CD4-positive, alpha-beta memory T cell (primary cell): ENCODE data around the gene FAM8A1. TPM values are rescaled to one million over a fixed set of nuclear protein-coding genes. Genes with fewer than 3 reads are reported as not detected.
A peak's percentile ranks its signal among the peaks of the same experiment; 100 is the strongest.
"Not testable (repeated sequence)": the region's sequence is repeated elsewhere in the genome, so short reads cannot be mapped to it uniquely, and the experiment has no call there.

Experiments used
- CTCF ChIA-PET: fragments of 350-600 bp; sonication (Branson Sonifier 250); formaldehyde crosslinking; loops from one replicate; lab custom pipeline; 2021; ENCODE audit warnings: inconsistent platforms; ENCODE audit not compliant: partially characterized antibody; lab: Charles Lee
- POLR2A ChIA-PET: fragments of 350-600 bp; sonication (Branson Sonifier 250); formaldehyde crosslinking; loops from one replicate; lab custom pipeline; 2021; ENCODE audit not compliant: partially characterized antibody; lab: Charles Lee
- DNase-seq, 5 donors: peaks; one replicate each; pipeline versions ENCODE4 v3.0.0 to v3.0.0-alpha.2; 2020 to 2022; ENCODE audit warnings: mixed read lengths in 1 of 5
- H3K27ac ChIP-seq: one replicate; pipeline ENCODE4 v1.7.0; 2013; ENCODE audit warnings: low read depth, low read length
- H3K27me3 ChIP-seq: 2 replicates; pipeline ENCODE4 v1.7.0; 2013; ENCODE audit warnings: mild to moderate bottlenecking, low read length, moderate library complexity; ENCODE audit not compliant: insufficient read depth
- H3K36me3 ChIP-seq: 2 replicates; pipeline ENCODE4 v1.7.0; 2013; ENCODE audit warnings: mild to moderate bottlenecking, low read length, moderate library complexity; ENCODE audit not compliant: insufficient read depth
- H3K4me1 ChIP-seq: 2 replicates; pipeline ENCODE4 v1.7.0; 2013; ENCODE audit warnings: mild to moderate bottlenecking, low read length, moderate library complexity; ENCODE audit not compliant: insufficient read depth
- H3K4me3 ChIP-seq, 2 donors: one replicate each; pipeline ENCODE4 v1.7.0; 2013; ENCODE audit warnings: low read length in 2 of 2, mild to moderate bottlenecking in 1 of 2
- H3K9me3 ChIP-seq, 2 donors: one replicate each; pipeline ENCODE4 v1.7.0; 2013; ENCODE audit warnings: low read length in 2 of 2, control low read depth in 1 of 2; ENCODE audit not compliant: control insufficient read depth in 1 of 2
- H3K27ac Mint-ChIP-seq, 7 donors: one replicate each; pipeline ENCODE4 v1.8.0; 2020 to 2021; ENCODE audit warnings: mixed read lengths in 7 of 7, mild to moderate bottlenecking in 6 of 7, inconsistent platforms in 3 of 7, moderate library complexity in 3 of 7
- H3K27me3 Mint-ChIP-seq, 2 donors: one replicate each; pipeline ENCODE4 v1.8.0; 2020 to 2021; ENCODE audit warnings: mixed read lengths in 2 of 2
- H3K36me3 Mint-ChIP-seq, 2 donors: one replicate each; pipeline ENCODE4 v1.8.0; 2020 to 2021; ENCODE audit warnings: mixed read lengths in 2 of 2, inconsistent platforms in 1 of 2, mild to moderate bottlenecking in 1 of 2
- H3K4me1 Mint-ChIP-seq, 4 donors: one replicate each; pipeline ENCODE4 v1.8.0; 2020 to 2021; ENCODE audit warnings: mixed read lengths in 4 of 4, mild to moderate bottlenecking in 1 of 4
- H3K4me3 Mint-ChIP-seq, 8 donors: one replicate each; pipeline ENCODE4 v1.8.0; 2020 to 2021; ENCODE audit warnings: mixed read lengths in 8 of 8, mild to moderate bottlenecking in 7 of 8, moderate library complexity in 6 of 8, inconsistent platforms in 3 of 8
- H3K9me3 Mint-ChIP-seq, 8 donors: one replicate each; pipeline ENCODE4 v1.8.0; 2020 to 2021; ENCODE audit warnings: mixed read lengths in 8 of 8, mild to moderate bottlenecking in 5 of 8, inconsistent platforms in 3 of 8, moderate library complexity in 1 of 8
- intact Hi-C: fragments of 100-400 bp; cut with micrococcal nuclease; formaldehyde crosslinking; loops from one replicate; pipeline ENCODE4 v1.15.1; 2023
- polyA plus RNA-seq, 2 donors: library from polyadenylated mRNA; unstranded; fragments of 300-500 nt; fragmentation: Illumina TruSeq; gene quantifications; one replicate each; pipeline ENCODE4 v1.2.3, GENCODE V29; 2021
- total RNA-seq, 2 experiments: library from RNA; stranded (reverse); gene quantifications; one replicate each; pipeline ENCODE4 v1.2.3, GENCODE V29; 2021

FAM8A1 gene
- total and polyA plus RNA-seq, 4 experiments from 2014 or later: 3.7 to 21.2 (median 13.2) TPM

DNA sequence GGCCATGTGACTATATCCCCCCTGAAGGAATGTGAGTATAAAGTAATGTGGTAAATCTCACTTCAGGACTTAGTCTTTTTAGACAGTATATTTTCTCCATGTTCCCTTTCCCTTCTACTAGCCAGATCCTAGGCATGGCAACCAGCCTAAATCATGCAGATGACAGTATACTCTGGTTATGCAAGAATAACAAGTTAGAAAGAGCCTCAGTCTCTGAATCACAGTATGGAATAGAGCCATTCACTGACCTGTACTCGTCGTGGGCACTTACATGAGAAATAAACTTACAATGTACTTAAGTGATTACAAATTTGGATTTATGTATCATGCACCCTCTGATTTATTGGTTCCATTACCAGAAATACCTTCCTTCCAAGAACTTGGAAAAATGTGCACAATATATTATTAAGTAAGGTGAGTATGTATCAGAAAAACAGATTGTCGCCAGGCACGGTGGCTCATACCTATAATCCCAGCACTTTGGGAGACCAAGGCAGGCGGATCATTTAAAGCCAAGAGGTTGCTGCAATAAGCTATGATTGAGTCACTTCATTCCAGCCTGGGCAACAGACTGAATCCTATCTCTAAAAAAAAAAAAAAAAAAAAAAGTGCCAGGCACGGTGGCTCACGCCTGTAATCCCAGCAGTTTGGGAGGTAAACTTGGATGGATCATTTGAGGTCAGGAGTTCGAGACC lies 25.1 kb upstream of the FAM8A1 start:
- Mint-ChIP-seq H3K27ac (no peak overlapping the region), H3K9me3 (peaks cover 0 to 15% (median 8%) of the 10 kb centered on the region in 8 donors), H3K36me3 (no peaks in the 10 kb centered on the region), H3K27me3 (peaks cover 13 to 19% of the 10 kb centered on the region in 2 donors), H3K4me1 (no peaks in the 10 kb centered on the region), H3K4me3 (no peak overlapping the region)
- H3K9me3 ChIP-seq: no peaks in the 10 kb centered on the region
- H3K4me1 ChIP-seq: no peaks in the 10 kb centered on the region
- no peak overlapping the region for H3K27ac ChIP-seq
- no peak overlapping the region for H3K4me3 ChIP-seq
- POLR2A ChIA-PET: no interaction called here
- H3K27me3 ChIP-seq: peaks cover 4% of the 10 kb centered on the region
- no peaks in the 10 kb centered on the region for H3K36me3 ChIP-seq
- CTCF ChIA-PET: interaction anchor here (1.3 kb wide), 1 partner anchor 229 kb away, joined by 3 read pairs; no protein-coding TSS in a partner anchor
- intact Hi-C loops: no loop called here
- DNase-seq: no peak

DNA sequence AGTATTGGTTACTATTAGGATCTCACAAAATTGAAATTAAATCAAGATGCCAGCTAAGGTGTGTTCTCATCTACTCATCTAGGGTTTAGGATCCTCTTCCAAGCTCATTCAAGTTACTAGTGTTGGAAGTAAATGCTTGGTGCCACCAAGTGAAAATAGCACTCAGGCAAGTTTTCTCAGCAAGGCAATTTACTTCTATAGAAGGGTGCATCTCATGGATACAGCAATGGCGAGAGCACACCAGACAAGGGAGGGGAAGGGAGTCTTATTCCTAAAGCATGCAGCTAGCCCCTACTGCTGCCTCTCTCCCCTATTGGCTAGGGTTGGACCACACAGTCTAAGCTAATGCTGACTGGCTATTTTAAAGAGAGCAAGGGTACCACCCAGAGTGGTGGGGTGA lies 23.0 kb upstream of the FAM8A1 start:
- peaks cover 0 to 15% (median 7%) of the 10 kb centered on the region in 8 donors for H3K9me3 Mint-ChIP-seq
- no peak overlapping the region for H3K27ac Mint-ChIP-seq
- intact Hi-C loops: no loop called here
- H3K4me1 Mint-ChIP-seq: peaks cover 0 to 3% (median 0%) of the 10 kb centered on the region in 4 donors
- ChIA-PET CTCF (interaction anchor here (5.4 kb wide), 1 partner anchor 227 kb away, joined by 27 read pairs; no protein-coding TSS in a partner anchor), POLR2A (no interaction called here)
- H3K9me3 ChIP-seq: no peaks in the 10 kb centered on the region
- no peaks in the 10 kb centered on the region for H3K4me1 ChIP-seq
- no peaks in the 10 kb centered on the region for H3K36me3 ChIP-seq
- no peak overlapping the region for H3K4me3 ChIP-seq
- peaks cover 4% of the 10 kb centered on the region for H3K27me3 ChIP-seq
- peaks cover 13 to 22% of the 10 kb centered on the region in 2 donors for H3K27me3 Mint-ChIP-seq
- H3K27ac ChIP-seq: no peak overlapping the region
- DNase-seq: no peak
- no peaks in the 10 kb centered on the region for H3K36me3 Mint-ChIP-seq
- no peak overlapping the region for H3K4me3 Mint-ChIP-seq

DNA sequence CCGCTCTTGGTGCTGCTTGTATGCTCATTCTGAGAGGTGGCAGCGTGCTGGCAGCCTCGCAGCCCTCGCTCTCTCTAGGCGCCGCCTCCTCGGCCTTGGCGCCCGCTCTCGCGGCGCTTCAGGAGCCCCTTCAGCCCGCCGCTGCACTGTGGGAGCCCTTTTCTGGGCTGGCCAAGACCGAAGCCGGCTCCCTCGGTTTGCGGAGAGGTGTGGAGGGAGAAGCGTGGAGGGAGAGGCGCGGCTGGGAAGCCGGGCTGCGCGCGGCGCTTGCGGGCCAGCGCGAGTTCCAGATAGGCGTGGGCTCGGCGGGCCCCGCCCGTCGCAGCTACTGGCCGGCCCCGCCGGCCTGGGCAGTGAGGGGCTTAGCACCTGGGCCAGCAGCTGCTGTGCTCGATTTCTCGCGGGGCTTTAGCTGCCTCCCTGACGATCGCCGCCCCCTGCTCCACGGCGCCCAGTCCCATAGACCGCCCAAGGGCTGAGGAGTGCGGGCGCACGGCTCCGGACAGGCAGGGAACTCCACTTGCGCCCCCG lies 19.5 kb upstream of the FAM8A1 start:
- Mint-ChIP-seq H3K36me3 (no peaks in the 10 kb centered on the region), H3K27me3 (peaks cover 7 to 14% of the 10 kb centered on the region in 2 donors), H3K4me1 (peaks cover 0 to 3% (median 1%) of the 10 kb centered on the region in 4 donors), H3K4me3 (peak overlapping the region; percentile 35 to 84 (median 72)), H3K9me3 (peaks cover 0 to 13% (median 6%) of the 10 kb centered on the region in 8 donors), H3K27ac (peak overlapping the region in 2 of 7 donors; percentile 19 to 36)
- no peaks in the 10 kb centered on the region for H3K27me3 ChIP-seq
- ChIA-PET POLR2A (interaction anchor here (1.3 kb wide), 1 partner anchor 20 kb away, joined by 5 read pairs; the partner anchor contains the start of gene FAM8A1), CTCF (interaction anchor here (1.1 to 5.4 kb wide), 8 partner anchors 8 to 237 kb away, joined by 3 to 27 read pairs (median 4); no protein-coding TSS in a partner anchor)
- no peaks in the 10 kb centered on the region for H3K4me1 ChIP-seq
- peak in 2 of 5 donors; percentile 18 for DNase-seq
- no peaks in the 10 kb centered on the region for H3K9me3 ChIP-seq
- H3K36me3 ChIP-seq: no peaks in the 10 kb centered on the region
- peak overlapping the region in 1 of 2 donors; percentile 22 for H3K4me3 ChIP-seq
- H3K27ac ChIP-seq: no peak overlapping the region
- intact Hi-C loops: loop anchor here (5.0 kb wide), 1 partner anchor 127 kb away; the partner anchor contains the start of gene NUP153

DNA sequence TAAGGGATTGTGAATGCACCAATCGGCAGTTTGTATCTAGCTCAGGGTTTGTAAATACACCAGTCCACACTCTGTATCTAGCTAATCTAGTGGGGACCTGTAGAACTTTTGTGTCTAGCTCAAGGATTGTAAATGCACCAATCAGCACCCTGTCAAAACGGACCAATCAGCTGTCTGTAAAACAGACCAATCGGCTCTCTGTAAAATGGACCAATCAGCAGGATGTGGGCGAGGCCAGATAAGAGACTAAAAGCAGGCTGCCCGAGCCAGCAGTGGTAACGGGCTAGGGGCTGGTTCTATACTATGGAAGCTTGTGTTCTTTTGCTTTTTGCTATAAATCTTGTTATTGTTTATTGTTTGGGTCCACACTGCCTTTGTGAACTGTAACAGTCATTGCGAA lies 18.8 kb upstream of the FAM8A1 start:
- intact Hi-C loops: loop anchor here (5.0 kb wide), 1 partner anchor 126 kb away; the partner anchor contains the start of gene NUP153
- not testable (repeated sequence) for DNase-seq, H3K9me3 ChIP-seq, H3K27ac ChIP-seq, H3K36me3 Mint-ChIP-seq, H3K4me1 Mint-ChIP-seq, H3K4me1 ChIP-seq, H3K27me3 ChIP-seq, H3K36me3 ChIP-seq, H3K4me3 ChIP-seq
- Mint-ChIP-seq H3K27me3 (peaks cover 7 to 14% of the 10 kb centered on the region in 2 donors), H3K4me3 (peak overlapping the region in 7 of 8 donors; percentile 36 to 76 (median 58)), H3K9me3 (peaks cover 0 to 13% (median 6%) of the 10 kb centered on the region in 8 donors), H3K27ac (peak overlapping the region in 2 of 7 donors; percentile 36 to 46)
- ChIA-PET CTCF (interaction anchor here (0.7 to 5.4 kb wide), 9 partner anchors 8 to 236 kb away, joined by 3 to 27 read pairs (median 3); no protein-coding TSS in a partner anchor), POLR2A (interaction anchor here (1.3 kb wide), 1 partner anchor 19 kb away, joined by 5 read pairs; the partner anchor contains the start of gene FAM8A1)

DNA sequence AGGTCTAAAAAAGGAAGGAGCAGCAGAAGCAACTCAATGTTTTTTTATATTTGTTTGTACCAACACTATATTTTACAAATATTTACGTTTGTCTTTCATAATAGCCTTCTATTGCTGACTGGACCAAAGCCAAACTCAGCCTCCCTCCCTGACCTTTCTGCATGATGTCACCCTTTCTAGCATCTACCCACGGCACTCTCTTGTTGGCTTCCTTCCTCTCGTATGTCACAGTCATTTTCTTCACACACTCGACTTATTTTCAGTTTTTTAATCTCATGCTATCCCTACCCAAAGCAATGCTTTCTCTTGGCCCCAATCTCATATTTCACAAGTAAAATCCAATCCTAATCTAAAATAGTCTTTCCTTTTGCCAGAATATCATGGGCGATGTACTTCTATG lies 16.3 kb upstream of the FAM8A1 start:
- Mint-ChIP-seq H3K4me1 (peaks cover 0 to 3% (median 1%) of the 10 kb centered on the region in 4 donors), H3K27ac (peak overlapping the region in 3 of 7 donors; percentile 0 to 58 (median 2)), H3K36me3 (no peaks in the 10 kb centered on the region), H3K27me3 (peaks cover 5 to 10% of the 10 kb centered on the region in 2 donors), H3K9me3 (no peaks in the 10 kb centered on the region), H3K4me3 (peak overlapping the region in 2 of 8 donors; percentile 1 to 22)
- H3K27ac ChIP-seq: no peak overlapping the region
- DNase-seq: no peak
- no peaks in the 10 kb centered on the region for H3K9me3 ChIP-seq
- H3K4me3 ChIP-seq: no peak overlapping the region
- POLR2A ChIA-PET: interaction anchor here (0.8 to 1.0 kb wide), 2 partner anchors 17 to 122 kb away, joined by 3 to 6 read pairs; partner anchors contain the start of gene FAM8A1
- no peaks in the 10 kb centered on the region for H3K27me3 ChIP-seq
- intact Hi-C loops: loop anchor here (1.0 to 5.0 kb wide), 5 partner anchors 16 to 428 kb away; partner anchors contain the start of genes FAM8A1 and NUP153
- CTCF ChIA-PET: interaction anchor here (0.8 to 4.3 kb wide), 17 partner anchors 10 to 238 kb away, joined by 3 to 72 read pairs (median 4); partner anchors contain the start of gene FAM8A1
- no peaks in the 10 kb centered on the region for H3K36me3 ChIP-seq
- H3K4me1 ChIP-seq: no peaks in the 10 kb centered on the region

DNA sequence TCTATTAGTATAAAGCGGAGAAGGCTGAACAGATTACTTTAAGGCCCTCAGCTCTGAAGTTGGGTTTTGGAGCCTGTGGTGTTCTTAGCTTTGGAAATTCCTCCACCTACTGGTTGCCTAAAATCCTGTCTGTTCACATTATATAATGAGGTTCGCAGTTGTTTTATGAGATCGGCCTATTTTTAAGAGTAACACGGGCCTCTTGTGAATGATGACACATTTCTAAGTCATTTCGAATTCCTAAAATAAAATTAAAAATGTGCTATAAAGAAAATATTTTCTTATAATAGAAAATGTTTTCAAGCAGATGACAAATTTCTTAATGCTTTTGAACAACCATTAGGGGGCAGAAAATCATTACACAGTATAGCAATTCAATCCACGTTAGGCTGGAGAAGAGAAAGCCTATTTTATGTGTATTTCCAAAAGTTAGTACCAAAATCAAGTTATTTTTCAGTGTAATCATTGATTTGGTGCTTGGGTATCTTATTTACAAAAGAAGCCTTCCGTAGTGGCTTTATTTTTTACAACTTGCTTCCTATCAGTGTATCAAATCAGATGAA lies 15.8 kb upstream of the FAM8A1 start:
- ChIA-PET POLR2A (interaction anchor here (0.8 to 1.0 kb wide), 2 partner anchors 16 to 122 kb away, joined by 3 to 6 read pairs; partner anchors contain the start of gene FAM8A1), CTCF (interaction anchor here (0.8 to 4.3 kb wide), 19 partner anchors 11 to 237 kb away, joined by 3 to 72 read pairs (median 4); partner anchors contain the start of gene FAM8A1)
- no peak overlapping the region for H3K4me3 ChIP-seq
- H3K9me3 ChIP-seq: no peaks in the 10 kb centered on the region
- H3K9me3 Mint-ChIP-seq: no peaks in the 10 kb centered on the region
- peaks cover 2 to 4% (median 3%) of the 10 kb centered on the region in 4 donors for H3K4me1 Mint-ChIP-seq
- H3K27me3 Mint-ChIP-seq: peaks cover 5 to 10% of the 10 kb centered on the region in 2 donors
- no peaks in the 10 kb centered on the region for H3K36me3 ChIP-seq
- peak in 4 of 5 donors; percentile 45 to 52 (median 47) for DNase-seq
- no peak overlapping the region for H3K27ac ChIP-seq
- H3K36me3 Mint-ChIP-seq: no peaks in the 10 kb centered on the region
- H3K27me3 ChIP-seq: no peaks in the 10 kb centered on the region
- H3K4me3 Mint-ChIP-seq: peak overlapping the region in 2 of 8 donors; percentile 1 to 3
- intact Hi-C loops: loop anchor here (1.0 to 5.0 kb wide), 5 partner anchors 16 to 428 kb away; partner anchors contain the start of genes FAM8A1 and NUP153
- peak overlapping the region in 3 of 7 donors; percentile 0 to 58 (median 2) for H3K27ac Mint-ChIP-seq
- peaks cover 2% of the 10 kb centered on the region for H3K4me1 ChIP-seq
